HepG2 (cell line): ENCODE measurements around the gene MED23. TPM values are rescaled to one million over a fixed set of nuclear protein-coding genes. Genes with fewer than 3 reads are reported as not detected.

ENCODE experiments used
- CREB1 ChIP-seq, 2 experiments: fragments of 450-650 bp in 1 of 2; IDR thresholded peaks; 2 replicates each; pipeline ENCODE4 v1.6.1; 2016 to 2017; ENCODE audit warnings: control low read depth in 1 of 2, mild to moderate bottlenecking in 1 of 2, missing compliant biosample characterization in 1 of 2, missing genetic modification characterization in 1 of 2
- KLF6 ChIP-seq: IDR thresholded peaks from 2 replicates; pipeline ENCODE4 v1.8.0; 2016; ENCODE audit warnings: missing biosample characterization, missing genetic modification reagents
- MBD4 ChIP-seq: IDR thresholded peaks from 2 replicates; pipeline ENCODE4 v1.6.1; 2012; ENCODE audit warnings: low read length, inconsistent platforms, borderline replicate concordance
- NCOA2 ChIP-seq: sonication (generic); formaldehyde crosslinking; IDR thresholded peaks from 2 replicates; pipeline ENCODE4 v1.8.0; 2022; ENCODE audit warnings: inconsistent platforms
- PAXIP1 ChIP-seq: sonication (generic); formaldehyde crosslinking; conservative IDR thresholded peaks from 2 replicates; pipeline ENCODE4 v1.4.0; 2020; ENCODE audit warnings: mild to moderate bottlenecking, missing genetic modification reagents, moderate library complexity
- POLR2G ChIP-seq: fragments of 200-400 bp; formaldehyde crosslinking; IDR thresholded peaks from 2 replicates; pipeline ENCODE4 v1.6.1; 2018; ENCODE audit warnings: mild to moderate bottlenecking, low read depth, low read length, moderate library complexity
- REPIN1 ChIP-seq: sonication (generic); formaldehyde crosslinking; IDR thresholded peaks from 2 replicates; pipeline ENCODE4 v1.8.0; 2022; ENCODE audit warnings: missing genetic modification reagents, low read depth, mild to moderate bottlenecking, borderline replicate concordance
- SNAI1 ChIP-seq: sonication (generic); formaldehyde crosslinking; IDR thresholded peaks from 2 replicates; pipeline ENCODE4 v1.5.0; 2020; ENCODE audit warnings: mild to moderate bottlenecking, missing genetic modification reagents, borderline replicate concordance
- SRSF9 ChIP-seq: fragments of 200-400 bp; formaldehyde crosslinking; IDR thresholded peaks from 2 replicates; pipeline ENCODE4 v1.6.1; 2018; ENCODE audit warnings: borderline replicate concordance, mild to moderate bottlenecking, low read depth, low read length; ENCODE audit not compliant: insufficient read depth, poor library complexity, severe bottlenecking
- TERF1 ChIP-seq: sonication (generic); formaldehyde crosslinking; IDR thresholded peaks from 2 replicates; pipeline ENCODE4 v1.8.0; 2022; ENCODE audit warnings: mild to moderate bottlenecking, missing genetic modification reagents, moderate library complexity
- ZFP36L1 ChIP-seq: sonication (generic); formaldehyde crosslinking; IDR thresholded peaks from 2 replicates; pipeline ENCODE4 v1.8.0; 2022; ENCODE audit warnings: mild to moderate bottlenecking, missing genetic modification reagents, moderate library complexity
- ZNF12 ChIP-seq: sonication (generic); formaldehyde crosslinking; IDR thresholded peaks from 2 replicates; pipeline ENCODE4 v1.5.0; 2020; ENCODE audit warnings: missing genetic modification reagents
- ZNF230 ChIP-seq: sonication (generic); formaldehyde crosslinking; IDR thresholded peaks from 2 replicates; pipeline ENCODE4 v1.4.0; 2020; ENCODE audit warnings: mild to moderate bottlenecking, missing genetic modification reagents
- ZNF33B ChIP-seq: sonication (generic); formaldehyde crosslinking; IDR thresholded peaks from 2 replicates; pipeline ENCODE4 v1.5.1; 2020; ENCODE audit warnings: mild to moderate bottlenecking, missing genetic modification reagents
- ZNF468 ChIP-seq: sonication (generic); formaldehyde crosslinking; IDR thresholded peaks from 2 replicates; pipeline ENCODE4 v1.8.0; 2022; ENCODE audit warnings: mild to moderate bottlenecking, moderate library complexity, missing genetic modification reagents
- ZNF678 ChIP-seq: sonication (generic); formaldehyde crosslinking; IDR thresholded peaks from 2 replicates; pipeline ENCODE4 v1.4.0; 2020; ENCODE audit warnings: mild to moderate bottlenecking, missing genetic modification reagents
- ZNF839 ChIP-seq: sonication (generic); formaldehyde crosslinking; IDR thresholded peaks from 2 replicates; pipeline ENCODE4 v1.4.0; 2020; ENCODE audit warnings: missing genetic modification reagents, mild to moderate bottlenecking, borderline replicate concordance
- polyA plus RNA-seq, 8 experiments: library from polyadenylated mRNA; depleted of rRNA in 3 of 8; stranded (reverse) in 7 of 8; unstranded in 1 of 8; fragments of >200 nt; fragmentation: Illumina TruSeq in 4 of 8; extraction: Trizol in 4 of 8; gene quantifications; 2 replicates each; pipeline versions ENCODE4 v1.2.1 to v1.2.3, GENCODE V29; 2011 to 2016; ENCODE audit warnings: low read depth in 4 of 8, missing spikeins in 1 of 8, mixed read lengths in 1 of 8; ENCODE audit not compliant: insufficient read depth in 1 of 8
- total RNA-seq, 5 experiments: library from RNA; depleted of rRNA; stranded (reverse); fragments of >200 nt; fragmentation: Illumina TruSeq; extraction: Trizol; gene quantifications; 2 replicates each; pipeline ENCODE4 v1.2.3, GENCODE V29; 2016; ENCODE audit warnings: low read depth in 1 of 5
- TF ChIP-seq, protein P1 (sequence below): sonication (generic); formaldehyde crosslinking; IDR thresholded peaks from 2 replicates; pipeline ENCODE4 v1.8.0; 2022; ENCODE audit warnings: mild to moderate bottlenecking, missing genetic modification reagents
- TF ChIP-seq, protein P2 (sequence below): sonication (generic); formaldehyde crosslinking; IDR thresholded peaks from 2 replicates; pipeline ENCODE4 v1.5.1; 2020; ENCODE audit warnings: missing genetic modification reagents, mild to moderate bottlenecking, borderline replicate concordance
- TF ChIP-seq, protein P3 (sequence below), 2 experiments: sonication (generic) in 1 of 2; formaldehyde crosslinking in 1 of 2; IDR thresholded peaks; 2 replicates each; pipeline versions ENCODE4 v1.4.0 to v1.6.1; 2018 to 2020; ENCODE audit warnings: missing genetic modification reagents in 2 of 2, borderline replicate concordance in 1 of 2, low read depth in 1 of 2, mild to moderate bottlenecking in 1 of 2, missing biosample characterization in 1 of 2

The MED23 gene
- total and polyA plus RNA-seq, 2 of the 13 experiments (the other 11 are each of a cell fraction or from before 2014, with no cell fraction given) = 34.9 to 50.5 TPM

- no peak for TF ChIP-seq TERF1 (CRISPR knock-in tag)
- no peak for TF ChIP-seq ZNF678 (CRISPR knock-in tag)
- TF ChIP-seq SRSF9 = no peak
- no peak for TF ChIP-seq ZNF33B
- TF ChIP-seq REPIN1 = no peak
- TF ChIP-seq POLR2G = no peak; the same call in none of the 2 replicates
- TF ChIP-seq ZNF230 = no peak
- TF ChIP-seq KLF6 (CRISPR knock-in tag) = no peak
- TF ChIP-seq ZNF12 (CRISPR knock-in tag) = no peak
- TF ChIP-seq, protein P1, sequence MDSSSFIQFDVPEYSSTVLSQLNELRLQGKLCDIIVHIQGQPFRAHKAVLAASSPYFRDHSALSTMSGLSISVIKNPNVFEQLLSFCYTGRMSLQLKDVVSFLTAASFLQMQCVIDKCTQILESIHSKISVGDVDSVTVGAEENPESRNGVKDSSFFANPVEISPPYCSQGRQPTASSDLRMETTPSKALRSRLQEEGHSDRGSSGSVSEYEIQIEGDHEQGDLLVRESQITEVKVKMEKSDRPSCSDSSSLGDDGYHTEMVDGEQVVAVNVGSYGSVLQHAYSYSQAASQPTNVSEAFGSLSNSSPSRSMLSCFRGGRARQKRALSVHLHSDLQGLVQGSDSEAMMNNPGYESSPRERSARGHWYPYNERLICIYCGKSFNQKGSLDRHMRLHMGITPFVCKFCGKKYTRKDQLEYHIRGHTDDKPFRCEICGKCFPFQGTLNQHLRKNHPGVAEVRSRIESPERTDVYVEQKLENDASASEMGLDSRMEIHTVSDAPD (CRISPR knock-in tag) = no peak
- TF ChIP-seq SNAI1 = no peak
- no peak for TF ChIP-seq ZNF468 (CRISPR knock-in tag)
- no peak for TF ChIP-seq ZNF839
- no peak for TF ChIP-seq CREB1 (IDR thresholded peaks at IDR 0.05)
- peak; percentile 88 for TF ChIP-seq CREB1 (CRISPR knock-in tag; IDR thresholded peaks at IDR 0.05)
- TF ChIP-seq MBD4 = no peak; the same call in 1 of the 2 replicates
- TF ChIP-seq NCOA2 (CRISPR knock-in tag) = no peak
- TF ChIP-seq PAXIP1 (CRISPR knock-in tag) = peak; percentile 89
- TF ChIP-seq, protein P2, sequence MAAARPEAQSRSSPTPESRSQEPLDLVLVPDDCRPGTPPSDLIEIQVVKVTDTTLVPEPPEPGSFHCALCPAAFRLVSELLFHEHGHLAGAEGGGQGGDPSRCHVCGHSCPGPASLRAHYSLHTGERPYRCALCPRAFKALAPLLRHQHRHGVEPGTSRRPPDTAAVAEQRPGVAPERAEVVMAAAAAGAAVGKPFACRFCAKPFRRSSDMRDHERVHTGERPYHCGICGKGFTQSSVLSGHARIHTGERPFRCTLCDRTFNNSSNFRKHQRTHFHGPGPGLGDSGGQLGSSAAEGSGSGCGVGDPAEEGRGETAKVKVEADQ (CRISPR knock-in tag) = no peak
- no peak for TF ChIP-seq ZFP36L1 (CRISPR knock-in tag)
- TF ChIP-seq, protein P3, sequence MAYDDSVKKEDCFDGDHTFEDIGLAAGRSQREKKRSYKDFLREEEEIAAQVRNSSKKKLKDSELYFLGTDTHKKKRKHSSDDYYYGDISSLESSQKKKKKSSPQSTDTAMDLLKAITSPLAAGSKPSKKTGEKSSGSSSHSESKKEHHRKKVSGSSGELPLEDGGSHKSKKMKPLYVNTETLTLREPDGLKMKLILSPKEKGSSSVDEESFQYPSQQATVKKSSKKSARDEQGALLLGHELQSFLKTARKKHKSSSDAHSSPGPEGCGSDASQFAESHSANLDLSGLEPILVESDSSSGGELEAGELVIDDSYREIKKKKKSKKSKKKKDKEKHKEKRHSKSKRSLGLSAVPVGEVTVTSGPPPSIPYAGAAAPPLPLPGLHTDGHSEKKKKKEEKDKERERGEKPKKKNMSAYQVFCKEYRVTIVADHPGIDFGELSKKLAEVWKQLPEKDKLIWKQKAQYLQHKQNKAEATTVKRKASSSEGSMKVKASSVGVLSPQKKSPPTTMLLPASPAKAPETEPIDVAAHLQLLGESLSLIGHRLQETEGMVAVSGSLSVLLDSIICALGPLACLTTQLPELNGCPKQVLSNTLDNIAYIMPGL (CRISPR knock-in tag; IDR thresholded peaks at IDR 0.05; ENCODE audit: borderline replicate concordance in 1 of 2, low read depth in 1 of 2) = peak in 1 of 2 experiments; percentile 17; a peak in 1 of 4 replicates
Measured at GRCh38 chr6:131575834-131576478, 52.1 kb downstream of the MED23 start (continued).
